GM18870 (cell line): ENCODE data around the gene S100A7A.
"Not testable (repeated sequence)": the region's sequence is repeated elsewhere in the genome, so short reads cannot be mapped to it uniquely, and the experiment has no call there.

Experiments
- ATAC-seq: cut with Tn5 transposase; IDR thresholded peaks from one replicate; pipeline ENCODE4 v1.9.1; 2021; ENCODE audit warnings: moderate library complexity; ENCODE audit not compliant: unreplicated experiment

The S100A7A gene

DNA sequence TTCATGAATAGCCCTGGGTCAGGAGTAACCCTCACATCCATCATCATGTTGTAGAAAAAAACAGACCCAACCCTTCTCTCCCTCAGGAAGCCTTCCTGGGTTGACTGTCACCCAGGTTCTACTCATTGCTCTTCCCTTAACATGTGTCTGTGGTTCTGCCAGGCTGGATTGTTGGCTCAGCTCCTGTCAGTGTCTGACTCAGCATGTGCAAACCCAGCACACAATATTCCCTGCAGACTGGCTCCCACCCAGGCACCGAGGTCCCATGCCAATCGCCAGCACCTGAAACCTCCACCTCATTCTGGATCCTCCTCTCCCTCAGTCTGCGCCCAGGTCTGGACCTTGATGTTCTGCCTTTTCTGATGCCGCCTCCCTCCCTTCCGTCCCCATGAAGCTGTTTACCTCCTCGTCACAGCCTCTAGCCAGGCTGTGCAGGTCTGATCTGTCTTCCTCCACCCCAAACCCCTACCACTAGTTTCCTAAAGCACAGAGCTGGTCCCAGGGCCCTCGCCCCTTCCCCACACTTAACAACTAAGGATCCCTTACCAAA lies 21.1 kb upstream of the S100A7A start:
- ATAC-seq, result no peak

DNA sequence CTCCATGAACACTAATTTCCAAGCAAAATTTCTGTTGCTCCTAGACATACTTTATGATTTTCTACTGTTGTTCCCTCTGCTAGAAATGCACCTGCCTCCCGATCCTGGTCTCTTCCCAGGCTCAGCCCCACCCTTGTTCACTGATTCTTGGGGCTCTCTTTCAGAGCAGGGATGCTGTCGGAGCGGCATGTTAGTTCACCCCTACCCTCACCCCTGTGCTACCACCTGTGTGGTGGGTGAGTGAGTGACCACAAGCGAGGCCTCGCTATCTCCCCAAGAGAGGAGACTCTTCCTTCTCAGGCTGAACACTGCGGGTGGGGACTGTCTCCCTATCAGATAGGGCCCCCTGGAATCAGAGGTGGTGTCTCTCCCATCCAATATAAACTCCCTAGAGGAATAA lies 20.5 kb upstream of the S100A7A start:
- no peak for ATAC-seq

DNA sequence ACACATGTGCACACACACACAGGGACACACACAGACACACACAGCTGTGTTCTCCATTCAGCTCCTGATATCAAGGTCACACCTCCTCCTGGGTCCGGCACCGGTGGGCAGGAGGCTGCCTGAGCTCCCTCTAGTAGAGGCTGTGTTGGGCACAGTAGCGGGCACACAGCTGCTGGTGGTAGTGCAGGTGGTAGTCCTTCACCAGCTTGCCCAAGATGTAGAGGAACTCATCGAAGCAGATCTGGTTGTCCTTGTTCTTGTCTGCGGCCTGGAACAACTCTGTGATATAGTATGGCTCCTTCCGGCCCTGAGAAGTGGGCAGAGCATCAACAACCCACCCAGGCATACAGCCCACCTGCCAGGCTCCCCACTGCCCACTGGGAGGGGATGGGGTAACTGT lies 19.9 kb upstream of the S100A7A start:
- no peak for ATAC-seq

DNA sequence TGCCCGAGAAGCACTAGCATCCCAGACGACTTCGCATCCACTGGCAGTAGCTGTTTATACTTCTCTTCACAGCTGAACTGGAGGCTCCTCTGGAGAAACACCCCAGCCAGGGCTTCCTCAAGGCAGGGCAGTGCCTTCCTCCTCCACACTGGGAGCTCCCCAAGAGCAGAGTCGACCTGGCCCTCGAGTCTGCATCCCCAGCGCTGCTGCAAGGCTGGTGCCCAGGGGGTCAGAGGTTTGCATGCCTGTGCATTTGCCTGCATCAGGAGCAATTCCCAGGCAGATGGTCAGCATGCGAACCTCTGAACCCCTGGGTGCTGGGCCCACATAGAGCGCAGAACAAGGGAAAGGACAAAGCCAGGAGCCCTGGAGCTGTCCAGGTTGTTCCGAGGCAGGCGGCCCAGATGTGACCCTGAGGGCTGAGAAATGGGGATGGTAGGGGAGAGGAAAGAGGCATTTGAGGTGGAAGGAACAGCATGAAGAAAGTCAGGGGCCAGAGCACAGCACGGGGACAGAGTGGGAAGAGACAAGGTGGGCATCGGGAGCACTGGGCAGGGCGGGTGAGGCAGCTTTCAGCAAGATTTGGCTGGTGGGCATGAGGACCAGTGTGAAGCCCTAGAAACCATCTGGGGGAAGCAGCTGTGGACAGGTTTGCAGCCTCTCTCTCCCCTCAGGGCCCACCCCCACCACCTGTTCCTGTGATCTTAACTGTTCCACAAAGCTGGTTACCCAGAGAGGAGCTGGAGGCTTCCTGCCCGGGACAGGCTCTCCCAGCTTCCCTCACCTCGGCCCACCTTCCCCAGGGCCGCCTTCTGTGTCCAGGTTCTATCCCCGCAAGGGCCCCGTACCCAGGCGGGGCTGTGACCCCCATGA lies 19.0 kb upstream of the S100A7A start:
- ATAC-seq, result no peak

DNA sequence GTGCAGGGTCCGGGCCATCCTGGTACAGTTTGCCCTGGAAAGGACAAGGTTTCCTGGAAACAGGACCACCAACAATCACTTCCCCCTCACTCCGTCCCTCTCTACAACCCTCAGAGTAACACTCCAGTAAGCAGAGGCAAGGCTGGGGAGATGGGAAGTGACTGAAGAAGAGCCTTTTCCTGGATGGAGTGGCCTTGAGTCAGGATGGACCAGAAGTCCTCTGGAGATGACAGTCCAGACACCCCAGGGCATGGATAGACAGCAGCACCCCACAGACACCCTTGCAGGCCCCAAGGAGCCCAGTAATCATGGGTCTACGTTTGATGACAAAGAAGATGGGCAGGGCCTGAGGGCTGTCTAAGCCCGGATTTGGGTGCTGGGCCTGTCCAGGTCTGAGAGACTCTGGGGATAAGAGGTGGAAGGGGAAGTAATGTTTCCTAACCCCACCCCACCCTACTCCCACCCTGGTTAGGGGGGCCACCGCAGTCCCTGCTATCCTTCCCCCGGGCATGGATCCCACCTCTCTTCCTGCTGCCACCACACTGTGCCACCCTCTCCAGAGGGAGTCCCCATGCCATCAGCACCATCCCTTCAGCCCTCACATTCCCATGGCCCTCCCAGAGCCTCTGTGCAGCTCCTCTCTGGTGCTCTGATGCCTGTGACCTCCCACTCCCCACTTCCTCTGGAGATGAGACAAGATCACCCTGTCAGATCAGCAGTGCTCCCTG lies 18.2 kb upstream of the S100A7A start:
- ATAC-seq, result no peak

DNA sequence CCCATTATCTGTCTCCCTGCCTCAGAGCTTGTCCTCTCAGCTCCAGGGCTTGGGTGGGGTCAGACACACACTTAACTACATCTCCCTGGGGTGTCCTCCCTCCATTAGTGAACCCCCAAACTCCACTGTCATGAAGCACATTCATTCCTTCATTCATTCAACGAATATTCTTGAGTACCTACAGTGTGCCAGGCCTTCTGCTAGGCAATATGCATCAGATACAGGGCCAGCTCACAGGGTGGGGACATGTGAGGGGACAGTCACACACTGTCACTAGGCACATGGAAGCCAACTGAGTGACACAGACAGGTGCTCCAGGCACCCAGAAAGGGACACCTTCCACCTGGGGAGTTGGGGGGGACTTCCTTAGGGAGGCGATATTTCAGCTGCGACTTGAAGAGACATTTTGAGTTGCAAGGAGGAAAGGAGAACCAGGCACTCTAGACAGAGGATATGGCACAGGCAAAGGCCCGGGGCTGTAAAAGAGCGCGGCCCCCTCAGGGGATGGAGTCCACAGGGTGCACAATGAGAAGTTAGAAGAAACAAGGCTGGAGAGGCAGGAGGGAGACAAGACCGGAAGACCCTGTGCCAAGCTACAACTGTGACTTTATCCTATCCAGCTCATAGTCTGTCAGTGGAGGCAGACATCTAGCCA lies 16.8 kb upstream of the S100A7A start:
- ATAC-seq, result no peak

DNA sequence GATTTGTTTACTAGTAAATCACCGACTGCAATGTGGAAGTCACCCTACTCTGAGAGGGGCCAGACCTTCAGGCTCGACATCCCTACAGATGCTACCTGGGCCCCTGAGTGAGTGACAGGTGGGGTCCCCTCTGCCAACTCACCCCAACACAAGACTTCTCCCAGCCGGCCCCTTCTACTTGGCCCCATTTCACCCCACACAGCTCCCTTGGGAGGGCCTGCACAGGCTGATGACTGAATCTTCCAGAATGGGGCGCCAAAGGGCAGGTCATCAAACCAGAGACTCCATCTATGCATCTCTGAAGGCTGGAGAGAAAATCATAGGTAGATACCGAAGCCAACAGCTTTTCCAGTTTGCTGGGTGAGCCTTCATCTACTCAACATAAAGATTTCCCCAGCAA lies 16.1 kb upstream of the S100A7A start:
- no peak for ATAC-seq

DNA sequence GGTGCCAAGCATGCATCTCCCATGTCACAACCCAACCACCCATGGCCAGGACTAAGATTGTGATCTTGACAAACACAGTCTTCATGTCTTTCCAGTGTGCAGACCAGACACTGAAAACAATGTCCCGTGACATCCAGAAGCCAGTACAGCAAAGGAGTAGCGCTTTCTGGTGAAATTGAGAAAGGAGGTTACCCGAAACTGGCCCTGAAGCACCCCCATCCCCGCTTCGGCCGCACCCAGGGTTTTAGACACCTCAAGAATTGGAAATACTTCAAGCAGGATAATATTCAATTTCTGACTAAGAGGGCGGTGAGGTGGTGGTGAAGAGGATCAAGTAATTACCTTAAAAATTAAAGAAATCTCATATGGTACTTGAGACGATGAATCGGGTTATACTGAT lies 14.9 kb upstream of the S100A7A start:
- no peak for ATAC-seq

DNA sequence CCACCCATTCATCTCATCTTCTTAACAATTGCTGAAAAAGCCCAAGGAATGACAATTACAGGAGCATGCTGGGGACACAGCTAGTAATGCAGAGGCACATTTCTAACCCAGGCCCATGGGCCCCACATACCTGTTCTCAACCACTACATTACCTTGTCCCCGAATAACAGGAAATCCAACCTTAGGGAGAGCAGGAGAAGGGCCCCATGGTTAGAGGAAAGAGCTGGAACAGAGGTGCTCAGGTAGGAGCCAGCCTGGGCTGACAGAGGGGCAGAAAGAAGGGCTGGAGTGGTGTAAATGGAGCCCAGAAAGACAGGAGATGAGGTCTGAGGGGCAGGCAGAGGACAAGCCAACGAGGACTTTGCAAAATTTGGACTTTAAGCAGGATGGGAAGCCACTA lies 14.1 kb upstream of the S100A7A start:
- no peak for ATAC-seq

DNA sequence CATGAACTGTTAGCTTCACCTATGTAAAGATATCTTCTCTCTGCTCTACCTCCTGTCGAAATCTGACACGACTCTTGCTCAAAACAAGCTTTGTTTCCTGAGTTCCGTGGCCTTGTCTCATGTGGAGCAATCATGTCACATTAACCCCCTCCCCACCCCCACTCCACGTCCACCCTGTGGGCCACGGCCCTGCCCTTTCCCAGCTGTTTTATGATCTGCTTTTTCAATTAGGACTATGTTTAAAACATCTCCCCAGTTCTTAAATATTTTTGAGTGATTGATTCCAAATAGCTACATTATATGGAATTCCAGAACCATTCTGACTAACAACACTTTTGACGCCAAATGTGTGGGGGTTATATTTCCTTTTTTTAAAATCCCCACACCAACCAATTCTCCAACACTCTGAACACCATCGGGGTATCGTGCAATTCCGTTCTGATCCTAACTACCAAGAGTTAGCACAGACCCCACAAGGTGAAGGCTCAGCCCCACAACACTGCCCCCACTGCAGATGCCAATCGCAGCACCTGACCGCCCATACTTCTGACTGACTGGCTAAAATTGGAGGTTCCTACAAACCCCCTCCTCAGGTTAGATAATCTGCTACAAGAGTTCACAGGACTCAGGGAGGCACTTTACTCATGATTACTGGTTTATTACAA lies 12.8 kb upstream of the S100A7A start:
- no peak for ATAC-seq

DNA sequence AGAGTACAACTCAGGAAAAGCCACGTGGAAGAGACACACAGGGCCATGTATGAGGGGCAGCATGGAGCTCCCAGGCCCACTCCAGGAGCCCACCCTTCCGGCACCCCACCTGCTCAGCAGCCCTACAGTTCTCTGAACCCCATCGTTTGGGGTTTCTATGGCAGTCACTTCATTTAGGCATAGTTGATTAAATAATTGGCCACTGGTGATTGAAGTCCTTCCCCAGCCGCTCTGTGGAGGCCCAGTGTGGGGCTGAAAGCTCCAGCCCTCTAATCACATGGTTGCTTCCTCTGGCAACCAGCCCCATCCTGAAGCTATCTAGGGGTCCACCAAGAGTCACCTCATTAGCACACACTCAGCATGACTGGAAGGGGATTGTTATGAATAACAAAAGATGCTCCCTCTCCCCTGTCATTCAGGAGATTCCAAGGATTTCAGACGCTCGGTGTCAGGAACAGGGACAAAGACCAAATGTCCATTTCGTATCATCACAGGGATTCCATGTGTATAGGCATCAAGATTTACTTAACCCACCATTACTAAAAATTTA lies 12.2 kb upstream of the S100A7A start:
- ATAC-seq, result no peak

DNA sequence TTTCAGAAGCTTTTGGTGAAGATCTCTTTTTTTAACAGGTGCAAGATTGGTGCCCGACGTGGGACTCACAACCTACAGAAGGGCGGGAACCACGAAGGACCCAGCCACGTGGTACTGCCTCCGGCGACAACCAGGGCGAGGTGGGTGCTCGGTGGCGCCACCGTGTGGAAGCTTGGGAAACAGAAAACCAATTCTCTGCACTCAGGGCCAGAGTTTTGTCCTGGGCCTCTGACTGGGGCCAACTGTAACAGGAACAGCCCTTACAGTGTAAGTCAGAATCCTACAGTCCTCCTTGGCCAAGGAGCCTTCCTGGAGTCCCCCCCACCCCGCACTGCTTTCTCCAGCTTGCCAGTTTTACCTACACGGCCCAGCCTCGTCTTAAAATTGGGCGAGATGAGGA lies 11.6 kb upstream of the S100A7A start:
- ATAC-seq, result no peak

DNA sequence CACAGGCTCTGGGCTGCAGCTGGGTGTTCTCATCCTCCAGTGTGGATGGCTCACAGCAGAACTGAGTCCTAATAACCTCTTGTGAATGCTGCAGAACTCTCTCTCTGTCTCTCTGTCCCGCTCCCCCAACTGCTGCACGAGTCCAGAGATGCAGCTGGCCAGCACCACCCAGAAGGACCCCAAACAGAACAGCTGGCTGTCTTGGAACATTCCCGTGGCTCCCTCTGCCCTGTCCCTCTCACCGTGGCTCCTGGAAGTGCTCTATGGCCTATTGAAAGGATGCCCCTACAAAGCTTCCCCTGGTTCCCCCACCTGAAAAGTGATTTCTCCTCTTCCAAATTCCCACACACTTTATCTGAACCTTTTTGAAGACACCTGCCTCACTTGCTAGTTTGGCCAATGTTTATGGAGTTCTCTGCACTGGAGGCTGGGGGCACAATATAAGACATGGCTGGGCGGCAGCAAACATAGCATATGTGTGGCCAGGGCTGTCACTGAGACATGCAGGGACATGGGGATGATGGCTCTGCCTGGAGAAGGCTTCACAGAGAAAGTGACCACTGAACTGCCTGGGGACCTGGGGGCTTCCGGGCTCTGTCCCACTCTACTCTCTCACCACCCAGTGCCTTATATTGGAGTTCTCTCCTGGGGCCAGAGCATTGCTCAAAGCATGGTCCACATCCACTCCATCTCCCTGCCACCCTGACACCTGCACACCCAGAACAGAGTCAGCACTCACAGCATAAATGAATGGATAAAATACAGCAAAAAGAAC lies 10.3 kb upstream of the S100A7A start:
- not testable (repeated sequence) for ATAC-seq

DNA sequence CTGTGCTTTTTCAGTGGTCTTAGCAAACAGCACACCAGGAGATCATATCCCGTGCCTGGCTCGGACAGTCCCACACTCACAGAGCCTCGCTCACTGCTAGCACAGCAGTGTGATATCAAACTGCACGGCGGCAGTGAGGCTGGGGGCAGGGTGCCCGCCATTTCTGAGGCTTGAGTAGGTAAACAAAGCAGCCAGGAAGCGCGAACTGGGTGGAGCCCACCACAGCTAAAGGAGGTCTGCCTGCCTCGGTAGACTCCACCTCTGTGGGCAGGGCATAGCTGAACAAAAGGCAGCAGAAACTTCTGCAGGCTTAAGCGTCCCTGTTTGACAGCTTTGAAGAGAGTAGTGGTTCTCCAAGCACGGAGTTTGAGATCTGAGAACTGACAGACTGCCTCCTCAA lies 9.0 kb upstream of the S100A7A start:
- not testable (repeated sequence) for ATAC-seq

DNA sequence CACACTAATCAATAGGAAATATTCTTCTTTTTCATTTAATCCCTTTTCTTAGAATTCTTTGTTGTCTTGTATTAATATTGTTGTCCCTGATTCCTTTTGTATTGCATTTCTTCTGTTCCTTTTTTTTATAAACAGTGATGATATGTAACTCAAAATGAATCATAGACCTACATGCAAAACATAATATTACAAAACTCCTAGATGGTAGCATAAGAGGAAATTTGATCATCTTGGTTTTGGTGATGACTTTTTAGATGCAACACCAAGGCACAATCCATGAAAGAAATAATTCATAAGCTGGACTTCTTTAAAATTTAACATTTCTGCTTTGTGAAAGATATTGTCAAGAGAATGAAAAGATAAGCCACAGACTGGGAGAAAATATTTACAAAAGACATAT lies 2.4 kb upstream of the S100A7A start:
- ATAC-seq, result not testable (repeated sequence)

DNA sequence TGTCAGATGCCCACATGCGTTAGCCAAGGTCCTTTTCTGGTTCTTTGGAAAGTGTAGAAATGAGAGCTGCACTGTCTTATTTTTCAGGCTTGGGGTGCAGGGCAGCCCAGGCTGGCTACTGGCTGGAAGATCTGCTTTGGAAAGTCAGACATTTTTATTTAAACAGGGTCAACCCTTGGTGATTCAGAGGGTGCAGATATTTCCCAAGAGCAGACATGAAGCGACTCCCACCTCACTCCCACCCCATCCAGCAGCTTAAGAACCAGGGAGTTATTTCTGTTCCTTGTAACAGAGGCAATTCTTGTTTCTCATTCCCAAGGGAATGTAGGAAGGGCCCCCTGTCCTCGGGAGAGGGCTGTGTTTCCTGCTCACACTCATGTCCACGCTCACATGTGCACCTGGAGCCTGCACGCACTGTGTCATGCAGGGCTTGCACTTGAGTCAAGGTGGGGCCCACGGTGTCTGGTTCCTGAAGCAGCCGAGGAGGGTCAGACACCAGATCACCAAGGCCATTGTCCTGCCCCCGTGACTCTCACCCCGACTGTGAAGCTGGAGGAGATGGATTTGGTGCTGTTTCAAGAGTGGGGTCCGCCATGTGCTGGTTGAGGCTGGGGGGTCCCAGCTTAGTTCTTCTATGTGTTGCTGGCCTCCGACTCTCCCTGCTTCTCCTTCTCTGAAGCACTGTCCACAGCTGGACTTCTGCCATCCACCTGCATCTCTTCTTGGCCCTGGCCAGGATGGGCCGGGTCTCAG lies 992 bp downstream of the S100A7A start:
- ATAC-seq, result no peak

DNA sequence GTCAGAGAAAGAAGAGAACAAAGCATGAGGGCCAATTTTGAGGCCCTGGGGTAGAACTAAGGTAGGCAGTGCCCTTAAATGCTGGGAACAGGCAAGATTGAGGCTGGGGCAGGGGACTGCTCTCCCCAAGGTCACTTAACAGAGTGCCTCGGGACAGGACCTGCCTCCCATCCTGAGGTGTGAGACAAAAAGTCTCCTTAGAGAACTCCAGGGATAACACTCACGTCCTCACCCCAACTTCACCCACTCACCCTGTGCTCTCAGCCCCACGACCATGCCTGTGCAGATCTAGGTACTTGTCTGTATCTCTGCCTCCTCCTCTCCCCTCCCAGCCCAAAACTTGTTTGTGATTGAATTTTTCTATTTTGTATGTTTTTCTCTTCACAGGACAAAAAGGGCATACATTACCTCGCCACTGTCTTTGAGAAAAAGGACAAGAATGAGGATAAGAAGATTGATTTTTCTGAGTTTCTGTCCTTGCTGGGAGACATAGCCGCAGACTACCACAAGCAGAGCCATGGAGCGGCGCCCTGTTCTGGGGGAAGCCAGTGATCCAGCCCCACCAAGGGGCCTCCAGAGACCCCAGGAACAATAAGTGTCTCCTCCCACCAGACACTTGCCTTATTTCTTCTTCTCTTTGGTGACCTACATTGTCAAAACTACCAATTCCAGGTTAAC lies 2.6 kb downstream of the S100A7A start:
- ATAC-seq, result not testable (repeated sequence)

DNA sequence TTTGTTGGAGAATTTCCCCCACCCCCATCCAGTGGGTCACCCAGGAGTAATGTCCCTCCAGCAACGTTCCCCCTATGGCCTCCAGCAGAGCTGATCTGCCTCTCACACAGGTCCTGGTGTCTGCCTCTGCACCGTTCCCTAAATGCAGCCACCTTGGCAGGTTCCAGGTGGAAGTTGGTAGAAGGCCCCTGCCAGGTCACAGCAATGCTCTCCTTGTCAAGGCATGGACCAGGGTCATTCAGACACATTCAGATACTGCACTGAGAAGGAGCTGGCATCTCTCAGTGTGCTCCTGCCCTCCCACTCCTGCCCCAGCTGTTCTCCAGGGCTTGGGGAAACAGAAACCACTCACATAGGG lies 3.1 kb downstream of the S100A7A start:
- ATAC-seq, result not testable (repeated sequence)

DNA sequence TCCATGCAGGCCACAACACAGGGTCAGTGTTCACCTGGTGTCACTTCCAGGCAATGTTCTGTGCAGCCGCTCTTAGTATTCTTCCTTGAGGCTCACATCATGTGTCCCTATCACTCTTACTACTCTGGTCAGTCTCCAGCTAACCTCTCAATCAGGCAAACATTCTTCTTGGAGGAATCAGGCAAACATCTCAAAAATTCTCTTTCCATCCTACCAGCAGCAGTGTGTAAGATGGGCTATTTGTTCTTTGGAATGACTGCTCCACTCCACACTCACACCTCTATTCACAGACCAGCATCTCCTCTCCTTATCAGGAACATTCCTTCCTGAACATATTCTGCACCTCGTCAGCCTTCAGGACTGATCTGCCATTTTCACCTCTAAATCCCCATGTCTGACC lies 4.0 kb downstream of the S100A7A start:
- ATAC-seq, result no peak
